HG02588 (cell line): ENCODE data around the gene B4GALNT3.

Experiments used
- ATAC-seq: cut with Tn5 transposase; IDR thresholded peaks from one replicate; pipeline ENCODE4 v1.9.1; 2021; ENCODE audit warnings: mild to moderate bottlenecking, moderate library complexity; ENCODE audit not compliant: unreplicated experiment

B4GALNT3 gene

DNA sequence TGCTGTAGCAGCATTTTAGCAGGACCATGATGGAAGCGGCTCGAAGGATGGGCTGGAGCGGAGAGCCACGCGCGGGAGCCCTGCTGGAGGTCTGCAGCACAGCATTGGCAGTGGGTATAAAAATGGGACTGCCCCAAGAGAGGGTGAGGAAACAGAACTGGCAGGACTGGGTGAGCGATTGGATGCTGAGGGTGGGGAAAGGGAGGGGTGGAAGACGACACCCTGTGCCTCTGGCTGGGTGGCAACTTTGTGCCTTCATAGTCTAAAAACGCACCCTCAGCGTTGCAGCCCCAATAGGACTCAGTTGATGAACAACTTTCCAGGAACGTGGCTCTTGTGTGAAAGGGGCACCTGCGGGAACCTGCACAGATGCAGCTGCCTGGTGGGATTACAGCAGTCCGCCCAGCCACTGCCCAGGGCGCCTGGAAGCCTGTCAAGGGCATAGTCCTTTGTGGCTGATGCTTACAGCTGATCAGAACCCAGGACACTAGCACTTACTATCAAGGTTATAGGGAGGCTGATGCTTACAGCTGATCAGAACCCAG is 130.5 kb downstream of the B4GALNT3 start:
- ATAC-seq: no peak

DNA sequence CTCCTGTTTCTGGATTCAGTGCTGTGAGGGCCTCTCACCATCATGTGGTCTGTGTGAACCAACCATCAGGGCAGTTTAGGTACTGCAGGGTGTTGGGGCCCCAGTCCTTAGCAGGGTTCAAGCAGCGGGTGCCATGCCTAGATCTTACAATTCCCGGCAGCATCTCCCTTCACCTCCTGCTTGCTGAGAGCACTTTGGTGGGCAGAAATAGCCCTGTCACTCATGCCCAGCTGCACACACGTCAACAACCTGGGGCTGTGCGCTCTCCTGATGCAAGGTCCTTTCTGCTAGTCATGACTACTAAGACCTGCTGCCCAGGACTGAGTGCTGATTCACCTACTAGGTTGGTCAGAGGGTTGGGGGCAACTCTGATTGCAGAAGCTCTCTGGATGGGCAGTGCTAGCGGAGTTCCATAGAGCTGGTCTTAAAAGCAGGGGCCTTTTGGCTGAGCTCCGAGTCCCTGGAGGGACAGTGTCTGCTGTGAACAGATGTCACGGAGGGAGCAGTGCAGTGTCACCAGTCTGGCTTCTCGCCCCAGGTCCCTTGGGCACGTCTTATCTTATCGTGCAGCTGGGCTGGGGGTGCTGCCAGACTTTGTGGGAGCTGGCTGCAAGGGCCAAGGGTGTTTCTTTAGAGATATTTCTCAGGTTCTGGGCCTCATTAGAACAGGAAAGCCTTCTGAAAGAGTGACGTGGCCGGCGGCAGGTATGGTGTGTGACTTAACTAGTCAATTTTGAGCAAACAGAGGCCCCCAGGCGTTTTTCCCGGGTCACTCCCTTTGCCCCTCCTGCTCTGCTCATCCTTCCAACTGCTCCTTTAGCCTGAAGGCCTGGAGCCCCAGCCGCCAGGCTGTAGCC is 131.7 kb downstream of the B4GALNT3 start:
- ATAC-seq: no peak

DNA sequence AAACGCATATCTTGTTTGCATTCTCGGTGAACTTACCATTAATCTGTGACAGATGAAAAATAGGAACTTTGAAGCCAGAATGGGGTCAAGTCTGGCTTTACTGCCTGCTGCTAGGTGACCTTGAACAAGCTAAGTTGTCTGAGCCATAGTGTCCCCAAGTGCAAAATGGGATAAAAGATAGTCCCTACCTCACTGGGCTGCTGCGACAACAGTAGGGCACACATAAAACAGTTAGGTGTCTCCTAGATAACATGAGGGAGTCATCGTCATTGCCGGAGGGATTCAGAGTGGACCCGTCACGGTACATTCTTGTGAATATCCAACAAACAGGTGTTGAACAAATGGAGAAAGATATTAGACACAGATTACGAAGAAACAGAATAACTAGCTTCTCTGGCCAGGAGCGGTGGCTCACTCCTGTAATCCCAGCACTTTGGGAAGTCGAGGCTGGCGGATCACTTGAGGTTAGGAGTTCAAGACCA is 132.3 kb downstream of the B4GALNT3 start:
- no peak for ATAC-seq

DNA sequence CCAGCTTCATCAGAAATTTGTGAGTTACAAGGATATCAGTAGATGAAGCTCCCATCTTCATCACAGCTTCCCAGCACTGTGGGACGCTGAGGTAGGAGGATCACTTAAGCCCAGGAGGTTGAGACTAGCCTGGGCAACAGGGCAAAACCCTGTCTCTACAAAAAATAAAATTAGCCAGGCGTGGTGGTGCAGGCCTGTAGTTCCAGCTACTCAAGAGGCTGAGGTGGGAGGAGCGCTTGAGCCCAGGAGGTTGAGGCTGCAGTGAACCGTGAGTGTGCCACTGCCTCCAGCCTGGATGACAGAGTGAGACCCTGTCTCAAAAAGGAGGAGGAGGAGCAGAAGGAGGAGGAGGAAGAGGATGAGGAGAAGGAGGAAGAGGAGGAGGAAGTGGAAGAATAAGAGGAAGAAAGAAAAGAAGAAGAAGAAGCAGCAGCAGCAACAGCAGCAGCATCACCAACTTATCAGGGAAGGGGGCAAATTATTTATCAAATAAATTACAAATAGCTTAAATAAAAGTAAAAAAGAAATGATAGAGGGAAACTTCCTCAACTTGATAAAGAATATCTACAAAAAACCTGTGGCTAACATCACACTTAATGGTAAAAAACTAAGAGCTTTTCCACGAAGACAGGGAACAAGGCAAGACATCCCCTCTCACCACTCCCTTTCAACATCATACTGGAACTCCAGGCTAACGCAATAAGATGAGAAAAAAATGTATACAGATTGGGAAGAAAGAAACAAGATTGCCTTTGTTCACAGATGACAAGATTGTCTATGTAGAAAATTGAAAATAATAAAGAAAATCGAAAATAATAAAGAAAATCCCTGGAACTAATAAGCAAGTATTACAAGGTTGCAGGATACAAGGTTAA is 133.9 kb downstream of the B4GALNT3 start:
- ATAC-seq: no peak

DNA sequence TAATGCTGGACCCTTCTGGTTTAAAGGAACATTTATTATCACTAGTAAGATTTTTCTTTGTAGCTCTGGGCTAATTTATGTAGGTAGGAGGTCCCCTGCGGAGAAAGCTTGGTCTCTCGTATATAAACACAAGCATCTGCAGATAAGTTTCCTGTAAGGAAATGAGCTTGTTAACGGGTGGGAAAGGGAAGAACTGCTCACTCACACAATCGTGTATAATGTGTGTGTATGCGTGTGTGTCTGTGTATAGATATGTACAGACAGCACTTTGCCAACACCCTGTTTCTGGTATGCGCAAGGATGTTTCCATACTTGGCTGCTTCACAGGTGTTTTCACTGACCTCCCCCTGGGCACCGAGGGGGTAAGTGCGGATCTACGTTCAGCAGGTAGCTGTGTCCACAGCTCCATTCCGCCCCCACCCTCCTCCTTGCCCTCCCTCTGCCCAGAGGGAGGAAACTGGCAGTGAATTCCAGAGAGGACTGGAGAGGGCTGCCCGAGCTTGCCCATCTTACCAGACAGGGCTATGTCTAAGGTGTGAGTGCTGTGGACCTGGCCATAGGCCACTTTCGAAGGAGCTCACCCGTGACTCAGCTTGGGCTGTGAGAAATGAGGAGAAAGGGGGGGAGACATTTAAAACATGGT is 138.3 kb downstream of the B4GALNT3 start:
- no peak for ATAC-seq

DNA sequence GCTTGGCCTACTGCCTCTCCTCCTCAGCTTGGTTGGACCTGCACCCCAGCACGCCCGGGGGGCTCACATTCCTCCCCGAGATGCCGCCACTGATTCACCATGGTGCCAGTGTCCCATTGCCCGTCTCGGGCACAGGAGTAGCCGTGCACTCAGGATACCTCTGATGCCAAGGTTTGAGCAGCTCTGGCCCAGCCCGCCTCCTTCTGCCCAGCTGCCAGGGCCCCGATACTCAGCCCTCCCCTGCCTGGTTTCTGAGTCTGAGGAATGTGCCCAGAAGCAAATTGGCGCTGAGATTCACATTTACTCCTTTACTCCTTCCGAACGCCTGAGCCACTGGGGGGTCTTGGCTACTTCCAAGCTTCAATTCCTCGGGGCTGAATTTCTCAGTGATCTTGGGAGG is 140.0 kb downstream of the B4GALNT3 start:
- no peak for ATAC-seq

DNA sequence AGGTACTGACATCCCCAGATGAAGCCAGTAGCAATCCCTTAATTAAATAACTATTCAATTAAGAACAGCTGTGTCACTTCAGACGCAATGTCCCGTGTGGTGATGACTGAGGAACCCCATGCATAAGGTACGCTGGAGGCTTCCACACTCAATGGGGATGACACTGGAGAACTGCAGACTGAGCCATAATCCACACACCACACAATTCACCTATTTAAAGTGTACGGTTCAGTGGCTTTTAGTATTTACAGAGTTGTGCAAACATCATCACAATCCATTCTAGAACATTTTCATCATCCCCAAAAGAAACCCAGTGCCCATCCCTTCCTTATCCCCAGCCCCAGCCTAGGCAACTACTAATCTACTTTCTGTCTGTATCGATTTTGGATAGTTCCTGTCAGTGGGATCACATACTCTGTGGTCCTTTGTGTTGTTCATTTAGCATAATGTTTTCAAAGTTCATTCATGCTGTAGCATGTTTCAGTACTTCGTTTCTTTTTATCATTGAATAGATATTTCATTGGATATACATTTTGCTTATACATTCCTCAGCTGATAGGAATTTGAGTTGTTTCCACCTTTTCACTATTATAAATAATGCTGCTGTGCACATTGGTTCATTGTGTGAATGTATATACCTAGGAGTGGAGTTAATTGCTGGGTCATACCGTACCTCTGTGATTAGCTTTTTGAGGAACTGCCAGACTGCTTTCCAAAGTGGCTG is 142.4 kb downstream of the B4GALNT3 start:
- ATAC-seq: no peak

DNA sequence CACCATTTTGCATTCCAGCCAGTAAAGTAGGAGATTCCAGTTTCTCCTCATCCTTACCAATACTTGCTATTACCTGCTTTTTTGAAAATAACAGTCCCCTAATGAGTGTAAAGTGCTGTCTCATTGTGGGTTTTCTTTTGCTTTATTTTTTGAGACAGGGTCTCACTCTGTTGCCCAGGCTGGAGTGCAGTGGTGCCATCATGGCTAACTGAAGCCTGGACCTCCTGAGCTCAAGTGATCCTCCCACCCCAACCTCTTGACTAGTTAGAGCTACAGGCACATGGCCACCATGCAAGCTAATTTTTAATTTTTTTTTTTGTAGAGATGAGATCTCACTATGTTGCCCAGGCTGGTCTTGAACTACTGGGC is 142.9 kb downstream of the B4GALNT3 start:
- no peak for ATAC-seq

DNA sequence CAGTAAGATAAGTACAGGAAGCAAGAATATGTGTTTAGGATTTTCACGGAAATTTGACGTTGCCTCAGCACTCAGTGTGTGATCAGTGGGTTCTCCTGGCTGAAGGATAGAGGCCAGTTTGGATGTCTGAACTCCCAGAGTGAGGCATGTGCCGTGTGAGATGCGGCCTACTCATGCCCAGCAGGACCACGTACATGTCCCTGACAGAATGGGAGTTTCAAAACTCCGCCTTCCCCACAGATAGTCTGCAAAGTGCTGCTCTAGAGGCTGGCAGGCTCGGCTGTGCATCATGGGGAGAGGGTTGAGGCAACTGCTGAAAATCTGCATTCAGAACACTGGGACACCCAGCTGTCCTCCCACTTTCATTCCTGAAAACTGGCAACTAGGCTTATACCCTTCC is 145.2 kb downstream of the B4GALNT3 start:
- no peak for ATAC-seq

DNA sequence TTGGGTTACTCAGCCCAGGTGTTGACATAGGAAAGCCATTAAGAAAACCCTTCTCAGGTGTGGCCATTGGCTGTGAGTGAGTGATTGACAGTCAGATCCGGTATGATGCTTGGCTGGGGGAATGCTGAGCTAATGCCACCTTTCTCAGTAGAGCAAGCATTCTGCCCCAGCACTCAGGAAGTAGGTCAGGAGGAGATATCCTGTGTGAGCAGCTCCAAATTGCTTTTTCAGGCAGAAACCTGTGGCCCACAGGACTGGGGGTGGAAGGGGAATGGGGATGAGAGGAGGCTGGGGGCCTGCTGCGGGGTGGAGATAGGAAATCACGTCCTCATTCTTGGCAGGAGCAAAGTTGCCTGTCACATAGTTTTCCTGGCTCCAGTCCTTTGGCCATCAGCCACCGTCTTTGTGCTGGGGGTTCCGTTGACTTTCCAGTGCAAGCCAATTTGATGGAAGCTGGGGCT is 147.8 kb downstream of the B4GALNT3 start:
- ATAC-seq: no peak

DNA sequence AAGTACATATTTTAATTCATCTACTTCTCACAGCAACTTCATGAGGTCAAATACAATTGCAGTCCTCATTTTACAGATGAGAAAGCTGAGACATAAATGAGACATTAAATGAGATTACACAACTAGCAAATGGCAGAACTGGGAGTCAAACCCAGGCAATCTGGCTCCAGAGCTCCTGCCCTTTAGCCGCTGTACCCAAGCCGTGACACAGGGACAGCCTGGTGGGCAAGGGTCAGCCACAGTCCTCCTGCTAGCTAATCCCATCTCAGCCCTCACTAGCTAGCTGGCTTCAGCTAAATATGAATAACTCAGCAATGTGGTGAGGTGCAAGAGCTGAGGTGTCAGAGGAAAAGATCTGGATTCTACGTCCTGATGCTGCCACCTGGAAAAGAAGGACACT is 148.7 kb downstream of the B4GALNT3 start:
- no peak for ATAC-seq

DNA sequence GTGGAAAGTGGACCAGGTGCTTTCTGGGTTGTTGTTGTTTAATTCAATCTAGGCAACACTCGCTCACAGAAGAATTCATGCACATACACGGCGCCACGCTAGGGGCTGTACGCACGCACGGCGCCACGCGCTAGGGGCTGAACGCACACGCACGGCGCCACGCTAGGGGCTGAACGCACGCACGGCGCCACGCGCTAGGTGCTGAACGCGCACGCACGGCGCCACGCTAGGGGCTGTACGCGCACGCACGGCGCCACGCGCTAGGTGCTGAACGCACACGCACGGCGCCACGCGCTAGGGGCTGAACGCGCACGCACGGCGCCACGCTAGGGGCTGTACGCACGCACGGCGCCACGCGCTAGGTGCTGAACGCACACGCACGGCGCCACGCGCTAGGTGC is 149.2 kb downstream of the B4GALNT3 start:
- ATAC-seq: no peak

DNA sequence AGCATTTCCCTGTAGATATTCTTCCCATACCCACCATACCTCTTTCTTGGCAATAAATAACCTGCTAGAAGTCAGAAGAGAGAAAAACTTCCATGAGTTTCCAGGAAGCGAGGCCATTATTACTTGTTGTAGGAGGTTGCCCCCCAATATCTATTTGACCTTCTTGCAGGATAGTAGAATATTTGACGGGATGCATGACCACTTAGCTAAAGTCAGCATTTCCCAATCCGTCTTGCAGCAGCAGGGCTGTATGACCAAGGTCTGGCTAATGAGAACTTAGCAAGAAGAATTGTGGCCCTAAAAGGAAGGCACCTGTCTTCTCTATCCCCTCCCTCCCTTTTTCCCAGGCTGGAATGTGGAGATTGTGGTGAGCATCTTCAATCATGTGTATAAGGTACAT is 152.0 kb downstream of the B4GALNT3 start:
- no peak for ATAC-seq

DNA sequence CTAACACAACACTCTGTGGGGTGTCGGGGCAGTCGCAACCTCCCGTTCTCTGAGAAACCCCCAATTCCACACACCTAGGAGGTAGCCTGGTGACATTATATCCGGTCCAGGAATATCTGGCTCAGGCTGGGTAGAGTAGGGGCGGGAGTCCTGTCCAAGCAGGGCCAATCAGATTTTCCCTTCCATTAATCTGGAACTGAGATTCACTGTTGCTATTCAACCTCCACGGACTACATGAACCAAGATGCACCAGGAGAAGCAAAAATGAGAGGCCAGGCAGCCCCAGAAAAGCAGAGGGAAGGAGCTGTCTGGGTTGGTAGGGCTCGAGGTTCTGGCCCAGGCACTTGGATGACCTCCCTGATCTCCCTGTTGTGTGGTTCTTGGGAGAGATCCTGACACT is 152.6 kb downstream of the B4GALNT3 start:
- no peak for ATAC-seq

DNA sequence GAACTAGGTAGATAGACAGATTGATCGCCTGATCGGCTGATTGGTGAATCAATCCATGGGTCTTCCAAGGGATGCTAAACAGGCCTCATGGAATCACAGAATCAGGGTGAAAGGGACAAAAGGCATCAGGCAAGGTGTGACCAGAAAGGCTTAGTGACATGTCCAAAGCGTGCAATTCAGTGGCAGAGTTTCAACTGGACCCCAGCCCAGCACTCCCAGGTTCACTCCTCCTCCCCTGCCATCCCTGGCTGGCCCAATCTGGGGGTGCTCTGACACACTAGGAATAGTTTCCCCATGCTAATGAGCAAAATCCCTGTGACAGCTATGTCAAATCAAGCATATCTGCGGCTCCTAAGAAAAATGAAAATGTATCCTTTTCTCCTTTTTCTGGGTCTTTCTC is 153.1 kb downstream of the B4GALNT3 start:
- ATAC-seq: no peak
